GM18858 (cell line): ENCODE measurements around the gene MDFIC.

Source experiments
- ATAC-seq: cut with Tn5 transposase; IDR thresholded peaks from one replicate; pipeline ENCODE4 v1.9.1; 2021; ENCODE audit not compliant: unreplicated experiment

The MDFIC gene

DNA sequence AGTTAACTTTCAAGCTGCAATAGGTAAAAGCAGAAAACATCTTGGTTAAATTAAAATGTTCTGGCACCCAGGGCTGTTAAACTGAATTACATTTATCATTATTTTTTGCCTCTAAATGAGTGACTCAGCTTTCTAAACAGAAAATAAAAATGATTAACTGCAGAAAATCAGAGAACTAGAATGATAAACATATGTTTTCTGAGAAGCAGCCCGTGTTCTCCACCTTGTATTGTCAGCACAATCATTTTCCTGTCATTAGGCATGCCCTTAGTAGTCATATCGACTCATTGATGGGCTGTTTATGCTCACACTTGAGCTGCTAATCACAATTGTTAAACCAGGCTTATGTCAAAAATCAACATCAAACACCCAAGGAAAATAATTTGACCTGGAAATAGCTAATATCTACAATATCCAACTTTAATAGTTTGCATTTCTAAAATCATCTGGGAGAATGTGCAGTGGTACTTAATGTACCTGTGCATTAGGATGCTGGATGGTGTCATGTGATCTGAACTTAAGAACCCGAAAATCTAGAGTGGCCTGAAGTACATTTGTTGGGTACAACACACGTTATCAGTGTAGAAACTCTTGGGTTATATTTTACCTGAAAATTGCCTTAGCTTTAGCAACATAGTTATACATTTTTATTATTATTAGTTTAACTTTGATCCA is 2.3 kb downstream of the MDFIC start:
- ATAC-seq, result peak; percentile 25

- ATAC-seq, result no peak
Measured at GRCh38 chr7:114925434-114925833, 3.5 kb downstream of the MDFIC start.

- no peak for ATAC-seq
Measured at GRCh38 chr7:114928060-114928459, 6.2 kb downstream of the MDFIC start.

DNA sequence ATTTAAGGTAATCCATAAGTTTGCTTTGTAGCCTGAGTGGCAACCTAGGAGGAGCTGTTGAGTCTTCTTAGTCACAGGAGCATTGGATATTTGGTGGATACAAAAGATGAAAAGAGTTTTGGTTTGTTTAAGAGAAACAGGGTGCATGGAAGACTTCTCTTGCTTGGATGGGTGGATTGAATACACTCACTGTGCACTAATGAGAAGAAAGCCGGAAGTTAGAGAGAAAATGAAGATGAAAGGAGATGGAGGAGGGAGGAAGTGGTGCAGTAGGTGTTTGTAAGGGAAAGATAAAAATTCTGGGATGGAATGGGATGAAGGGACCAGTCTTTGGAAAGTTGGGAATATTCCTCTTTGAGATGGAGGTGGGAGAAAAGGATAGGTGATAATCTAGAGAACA is 7.7 kb downstream of the MDFIC start:
- ATAC-seq, result no peak

- ATAC-seq, result no peak
Measured at GRCh38 chr7:114930107-114930661, 8.3 kb downstream of the MDFIC start.

DNA sequence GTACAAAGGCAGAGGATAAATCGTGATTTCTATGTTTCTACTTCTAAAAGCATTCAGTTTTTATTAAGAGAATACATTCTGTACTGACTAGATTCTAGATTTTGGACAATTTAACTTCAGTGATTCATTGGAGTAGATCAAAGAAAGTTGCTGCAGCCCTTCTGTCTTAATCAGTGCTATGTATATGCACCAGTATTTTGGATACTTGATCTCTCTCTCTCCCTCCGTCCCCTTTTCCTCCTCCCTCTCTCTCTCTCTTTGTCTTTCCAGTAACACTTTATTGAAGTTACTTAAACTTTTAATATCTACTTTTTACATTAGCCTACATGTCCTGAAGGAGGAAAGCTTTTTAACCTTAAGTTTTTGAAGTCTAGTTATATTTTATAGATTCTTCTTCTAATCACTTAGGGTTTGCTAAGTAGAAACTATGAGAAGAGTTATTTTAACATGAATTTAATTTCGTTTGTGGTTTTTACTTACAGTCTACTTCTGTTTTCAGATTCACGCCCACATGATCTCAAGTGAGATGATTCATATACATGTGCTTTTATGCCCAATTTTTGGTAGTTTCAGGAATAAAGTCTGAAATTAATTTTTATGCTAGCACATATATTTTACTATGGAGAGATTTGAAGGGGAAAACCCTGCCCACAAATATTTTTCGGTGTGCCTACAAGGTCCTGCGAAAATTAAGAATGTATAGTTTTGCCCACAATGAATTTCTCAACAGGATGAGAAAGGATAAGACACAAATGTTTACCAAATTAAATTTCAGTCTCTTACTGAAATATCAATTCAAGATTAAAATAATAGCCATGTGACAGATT is 9.1 kb downstream of the MDFIC start:
- ATAC-seq, result peak; percentile 41

DNA sequence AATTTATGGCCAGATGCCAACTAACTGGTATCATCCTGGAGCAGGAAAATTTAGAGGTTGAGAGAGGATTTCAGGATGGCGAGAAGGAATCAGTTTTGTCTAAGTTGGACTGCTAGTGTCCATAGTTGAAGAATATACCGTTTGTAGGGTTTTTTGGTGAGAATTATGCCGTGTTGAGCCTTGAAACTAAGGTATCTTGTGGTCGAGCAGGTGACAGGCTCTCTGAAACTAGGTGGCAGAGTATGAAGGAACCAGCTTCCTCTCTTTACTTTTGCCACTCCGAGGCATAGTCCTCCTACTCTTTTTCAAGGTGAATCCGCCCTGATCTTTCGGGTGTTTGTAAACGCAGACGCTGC is 9.7 kb downstream of the MDFIC start:
- ATAC-seq, result peak; percentile 71

GRCh38 chr7:114932991-114933390 is 11.1 kb downstream of the MDFIC start:
- no peak for ATAC-seq

- no peak for ATAC-seq
Measured at GRCh38 chr7:114933658-114934057, 11.8 kb downstream of the MDFIC start.

DNA sequence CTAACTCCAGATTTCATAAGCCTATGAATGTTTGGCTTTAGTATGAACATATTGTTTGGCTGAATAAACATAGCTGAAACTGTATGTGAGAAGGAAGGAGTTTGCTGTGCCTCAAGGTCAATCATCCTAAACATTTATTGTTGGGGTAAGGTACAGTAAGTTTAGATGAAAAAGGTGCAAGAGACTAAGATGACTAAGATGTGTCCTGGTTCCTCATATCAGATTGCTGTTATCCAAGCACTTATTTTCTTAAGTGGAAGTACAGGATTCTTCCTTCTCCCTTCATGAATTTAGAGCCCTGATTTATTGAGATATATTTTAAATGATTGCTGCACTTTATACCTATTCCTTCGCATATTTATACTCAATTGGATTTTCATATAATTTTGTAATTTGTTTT is 12.2 kb downstream of the MDFIC start:
- peak; percentile 20 for ATAC-seq

DNA sequence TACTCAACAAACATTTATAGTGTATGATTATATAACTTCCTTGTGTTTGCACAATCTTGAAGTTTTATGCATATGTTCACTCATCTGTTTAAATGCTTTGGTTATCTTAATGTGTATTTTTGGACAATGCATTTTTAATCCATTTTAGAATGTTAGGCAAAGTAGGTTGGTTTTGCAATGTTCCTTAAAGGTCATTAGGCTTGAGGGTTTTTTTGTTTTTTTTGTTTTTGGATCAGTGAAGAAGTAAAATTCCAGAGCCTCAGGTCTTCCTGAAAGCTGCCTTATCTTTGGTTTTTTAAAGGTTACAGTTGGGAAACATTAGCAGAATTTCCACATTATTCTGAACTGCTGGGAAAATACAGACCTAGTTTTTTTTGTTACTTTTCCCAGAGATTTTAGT is 12.8 kb downstream of the MDFIC start:
- ATAC-seq, result no peak

DNA sequence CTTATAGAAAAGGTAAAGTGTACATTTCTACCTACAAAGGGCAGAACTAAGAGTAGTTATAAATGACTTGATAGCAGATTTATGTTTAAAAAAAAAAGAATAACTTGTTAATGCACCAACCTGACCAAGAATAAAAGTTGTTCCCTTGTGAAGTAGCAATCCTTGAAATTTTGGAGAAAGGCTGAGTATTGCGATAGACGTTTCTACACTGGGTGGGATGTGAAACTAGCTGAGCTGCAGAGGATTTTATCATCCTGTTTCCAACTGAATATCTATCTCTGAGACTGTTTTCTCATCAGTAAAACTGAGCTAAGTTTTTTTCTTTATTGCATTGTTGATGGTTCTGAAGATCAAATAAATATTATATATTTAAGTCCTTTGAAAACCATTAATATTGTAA is 14.6 kb downstream of the MDFIC start:
- no peak for ATAC-seq

GRCh38 chr7:114937446-114937845 is 15.6 kb downstream of the MDFIC start:
- ATAC-seq, result no peak

DNA sequence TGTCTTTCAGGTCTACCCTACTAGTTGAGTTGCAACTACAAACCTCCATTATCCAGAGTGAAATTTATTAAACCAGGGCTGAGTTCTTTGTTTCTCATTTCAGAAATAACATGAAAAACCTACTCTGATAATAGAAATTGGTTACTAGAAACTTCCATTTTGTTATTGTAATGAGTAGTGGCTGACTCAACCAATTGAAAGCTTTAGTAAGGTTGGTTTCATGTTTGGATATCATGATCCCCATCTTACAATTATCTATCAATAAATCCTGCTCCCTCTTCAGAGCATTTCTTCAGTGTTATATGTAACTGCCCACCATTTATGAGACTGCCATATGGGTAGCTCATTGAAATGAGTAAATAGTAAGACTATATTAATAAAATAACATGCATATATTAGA is 16.9 kb downstream of the MDFIC start:
- ATAC-seq, result no peak

DNA sequence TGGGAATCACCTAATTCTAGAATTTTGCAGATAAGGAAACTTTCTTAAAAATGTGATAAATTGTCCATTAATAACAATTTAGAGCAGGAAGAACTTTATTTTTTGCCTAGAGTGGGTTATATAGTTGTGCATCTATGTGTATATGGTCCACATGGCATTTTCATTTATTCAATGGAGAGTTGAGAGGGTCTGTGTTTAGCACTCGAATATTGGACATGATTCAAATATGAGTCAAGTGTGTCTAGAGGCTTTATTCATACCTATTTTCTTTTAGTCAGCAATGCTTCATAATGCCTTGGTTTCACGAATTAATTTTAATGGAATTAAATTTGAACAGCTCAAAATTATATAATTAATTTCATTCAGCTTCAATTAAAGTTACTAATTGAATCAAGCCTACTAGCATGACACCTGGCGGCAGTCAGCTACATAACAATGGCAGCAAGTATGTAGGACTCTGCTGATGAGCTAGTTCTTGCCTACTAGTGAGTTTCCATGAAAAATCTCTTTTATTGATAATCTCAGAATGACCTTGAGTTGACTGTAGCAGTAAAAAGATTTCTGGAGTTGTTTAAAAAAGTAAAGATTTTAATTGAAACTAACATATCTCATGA is 17.7 kb downstream of the MDFIC start:
- ATAC-seq, result no peak

DNA sequence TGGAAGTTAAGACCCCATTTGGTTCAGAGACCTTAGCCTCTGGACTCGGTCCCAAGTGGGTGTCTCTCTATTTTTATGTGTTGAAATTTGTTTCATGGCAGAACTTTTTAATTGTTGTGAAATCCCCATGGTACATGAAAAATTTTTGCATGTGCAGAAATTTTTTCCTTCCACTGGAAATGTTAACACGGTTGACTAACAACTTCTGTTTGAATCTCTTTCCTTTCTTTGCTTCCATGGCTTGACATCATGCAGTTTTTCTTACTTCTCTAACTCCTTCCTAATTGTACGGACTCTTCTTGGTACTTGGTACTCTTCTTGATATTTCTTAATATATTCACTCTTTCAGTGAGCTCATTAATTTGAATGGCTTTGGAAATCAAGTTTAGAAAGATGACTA is 18.3 kb downstream of the MDFIC start:
- ATAC-seq, result no peak

DNA sequence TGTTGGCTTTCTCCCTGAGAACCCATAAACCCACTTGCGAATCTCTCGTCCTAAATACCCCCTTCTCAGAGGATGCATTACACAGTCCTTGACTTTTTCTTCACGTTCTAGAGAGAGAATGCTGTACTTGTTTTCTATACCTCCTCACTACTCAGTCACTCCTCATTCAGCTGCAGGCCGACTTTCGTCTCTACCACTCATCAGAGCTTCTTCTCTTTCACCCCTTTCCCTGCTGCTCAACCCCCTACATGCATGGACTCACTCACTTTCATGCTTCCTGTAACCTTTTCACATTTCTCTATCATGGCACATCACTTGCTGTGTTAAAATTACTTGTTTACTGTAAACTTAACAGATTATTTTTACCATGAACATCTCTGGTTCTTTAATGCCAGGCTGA is 19.8 kb downstream of the MDFIC start:
- ATAC-seq, result peak; percentile 33

DNA sequence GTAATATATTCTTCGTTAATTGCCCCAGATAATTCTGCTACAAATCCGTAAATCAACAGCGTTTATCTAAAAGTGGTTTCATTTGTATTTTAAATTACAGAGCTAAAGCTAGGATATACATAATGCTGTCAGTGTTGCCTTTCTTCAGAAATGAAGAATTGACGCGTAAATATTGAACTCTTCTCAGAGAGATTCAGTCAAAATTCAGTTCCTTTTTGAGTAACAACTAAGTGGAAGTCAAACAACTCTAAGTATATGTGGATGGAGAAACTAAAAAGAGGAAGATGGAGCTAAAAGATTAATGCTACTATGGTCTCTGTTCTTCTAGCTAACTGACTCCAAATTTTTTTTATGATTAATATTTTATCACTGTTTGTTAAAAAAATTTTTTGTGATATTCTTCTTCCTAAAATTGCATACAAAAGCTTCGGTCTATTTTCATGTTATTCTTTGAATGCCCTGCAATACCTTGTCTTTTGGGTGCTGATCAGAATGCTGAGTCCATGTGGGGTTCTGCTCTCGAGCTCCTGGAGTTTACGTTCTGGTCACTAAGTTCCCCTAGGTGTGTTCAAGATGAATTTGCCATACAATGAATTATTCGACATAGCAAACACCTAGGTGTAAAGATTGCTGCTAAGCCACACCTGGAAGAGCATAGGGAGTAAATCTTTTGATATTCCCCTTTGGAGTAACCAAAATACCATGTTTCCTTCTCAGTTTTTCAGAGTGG is 20.7 kb downstream of the MDFIC start:
- ATAC-seq, result peak; percentile 73

DNA sequence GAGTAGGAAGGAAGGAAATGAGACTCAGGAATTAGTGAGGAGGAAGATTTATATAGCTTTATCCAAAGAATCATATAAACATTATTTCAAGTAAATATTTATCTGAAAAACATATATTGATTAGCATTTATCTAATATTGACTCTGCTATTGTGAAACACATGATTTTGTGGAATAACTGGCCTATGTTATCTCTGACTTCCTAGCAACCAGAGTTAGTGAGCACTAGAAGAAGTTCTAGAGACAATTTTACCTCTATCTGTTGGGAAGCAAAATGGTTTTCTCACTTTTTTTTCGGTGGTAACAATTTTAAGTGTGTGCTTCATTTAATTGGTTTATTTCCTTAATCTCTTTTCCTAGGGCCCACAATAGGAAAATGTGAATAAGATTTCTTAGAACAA is 21.6 kb downstream of the MDFIC start:
- ATAC-seq, result no peak

DNA sequence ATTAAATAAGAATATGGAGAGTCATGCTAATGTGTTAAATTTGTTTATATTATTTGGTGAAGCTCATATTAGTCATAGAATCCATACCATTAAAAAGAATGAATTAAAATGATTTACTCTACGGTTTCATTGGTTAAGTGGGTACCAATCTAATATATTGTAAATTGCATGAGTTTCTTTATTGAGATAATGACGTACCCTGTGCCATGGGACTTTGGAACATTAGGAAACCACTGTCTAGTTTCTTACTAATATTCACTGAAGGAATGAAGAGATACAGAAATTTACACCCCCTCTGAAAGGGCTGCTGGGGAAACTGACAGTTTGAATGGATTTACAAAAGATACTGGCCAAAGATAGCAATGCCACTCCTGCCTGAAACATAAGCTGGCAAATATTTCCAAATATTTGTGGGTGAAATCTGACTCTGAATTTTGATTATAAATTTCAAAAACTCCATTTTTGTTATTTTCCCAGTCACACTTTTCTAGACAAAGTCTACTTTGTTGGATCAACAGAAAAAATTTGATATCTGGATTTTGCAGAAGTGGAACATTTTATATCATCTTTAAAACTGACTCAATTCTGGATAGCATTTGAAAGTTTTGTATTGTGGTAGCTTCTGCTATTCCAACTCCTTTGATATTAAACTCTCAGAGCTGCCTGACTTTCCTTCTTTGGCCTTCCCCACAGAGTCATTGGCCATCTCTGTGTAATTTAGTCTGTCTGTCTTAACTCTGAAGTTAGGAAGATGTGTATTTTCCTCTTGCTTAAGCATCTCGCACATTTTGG is 22.3 kb downstream of the MDFIC start:
- ATAC-seq, result no peak
